ENCODE measurements around the gene HOXB4.

Gene HOXB4

GRCh38 chr17:48577946-48578615 is at the start of gene HOXB4:
TSS of gene HOXB4 (minus strand) at chr17:48578350. CDS start at chr17:48578319, 31 bp downstream.
- peak; percentile 65 for DNase-seq

GRCh38 chr17:48627118-48627597 is 49.0 kb upstream of the HOXB4 start:
- DNase-seq: no peak

- peak; percentile 70 for DNase-seq
Measured at GRCh38 chr17:48626245-48627117, 48.3 kb upstream of the HOXB4 start, which contains the start of gene HOXB9. TSS of gene HOXB9 (minus strand) at chr17:48626358. CDS start at chr17:48626269, 89 bp downstream.

- peak; percentile 59 for DNase-seq
Measured at GRCh38 chr17:48625495-48626244, 47.5 kb upstream of the HOXB4 start.

- DNase-seq: peak; percentile 40
Measured at GRCh38 chr17:48624544-48625494, 46.7 kb upstream of the HOXB4 start.

GRCh38 chr17:48624118-48624517 is 46.0 kb upstream of the HOXB4 start:
- no peak for DNase-seq

GRCh38 chr17:48623583-48623982 is 45.4 kb upstream of the HOXB4 start:
- DNase-seq: no peak

GRCh38 chr17:48622857-48623256 is 44.7 kb upstream of the HOXB4 start:
- DNase-seq: no peak

- DNase-seq: no peak
Measured at GRCh38 chr17:48621410-48622392, 43.6 kb upstream of the HOXB4 start.

GRCh38 chr17:48620461-48621139 is 42.5 kb upstream of the HOXB4 start:
- no peak for DNase-seq

GRCh38 chr17:48619826-48620449 is 41.8 kb upstream of the HOXB4 start:
- no peak for DNase-seq

GRCh38 chr17:48618256-48618896 is 40.2 kb upstream of the HOXB4 start:
- DNase-seq: peak; percentile 80

GRCh38 chr17:48617471-48618255 is 39.5 kb upstream of the HOXB4 start:
- DNase-seq: no peak

- DNase-seq: no peak
Measured at GRCh38 chr17:48616717-48617470, 38.7 kb upstream of the HOXB4 start.

- DNase-seq: no peak
Measured at GRCh38 chr17:48615963-48616716, 38.0 kb upstream of the HOXB4 start.
